ENCODE results near the gene ARL1.
A peak's percentile ranks its signal among the peaks of the same experiment; 100 is the strongest.
"Not testable (repeated sequence)": the region's sequence is repeated elsewhere in the genome, so short reads cannot be mapped to it uniquely, and the experiment has no call there.

Gene ARL1

DNA sequence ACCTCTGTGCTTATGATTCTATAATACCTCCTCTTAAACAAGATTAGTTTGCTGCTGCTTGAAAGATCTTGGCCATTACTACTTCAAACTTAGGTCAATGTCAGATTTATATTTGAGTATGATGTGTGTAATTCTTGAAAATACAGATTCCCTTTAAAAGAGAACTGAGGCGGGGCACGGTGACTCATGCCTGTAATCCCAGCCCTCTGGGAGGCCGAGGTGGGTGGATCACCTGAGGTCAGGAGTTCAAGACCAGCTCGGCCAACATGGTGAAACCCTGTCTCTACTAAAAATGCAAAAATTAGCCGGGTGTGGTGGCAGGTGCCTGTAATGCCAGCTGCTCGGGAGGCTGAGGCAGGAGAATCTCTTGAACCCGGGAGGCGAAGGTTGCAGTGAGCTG, 2.6 kb upstream of the ARL1 start:
- not testable (repeated sequence) for H3K27me3 ChIP-seq (ENCODE audit: control insufficient read depth, insufficient read depth, low read length); H3K9me3 ChIP-seq (ENCODE audit: control insufficient read depth, insufficient read depth, low read length); H3K4me3 ChIP-seq (ENCODE audit: low read depth, low read length); H3K4me1 ChIP-seq (ENCODE audit: control insufficient read depth, insufficient read depth, low read length); H3K9ac ChIP-seq (ENCODE audit: low read depth, low read length); H3K36me3 ChIP-seq (ENCODE audit: control insufficient read depth, insufficient read depth, low read length); H3K27ac ChIP-seq (ENCODE audit: low read depth, low read length)

DNA sequence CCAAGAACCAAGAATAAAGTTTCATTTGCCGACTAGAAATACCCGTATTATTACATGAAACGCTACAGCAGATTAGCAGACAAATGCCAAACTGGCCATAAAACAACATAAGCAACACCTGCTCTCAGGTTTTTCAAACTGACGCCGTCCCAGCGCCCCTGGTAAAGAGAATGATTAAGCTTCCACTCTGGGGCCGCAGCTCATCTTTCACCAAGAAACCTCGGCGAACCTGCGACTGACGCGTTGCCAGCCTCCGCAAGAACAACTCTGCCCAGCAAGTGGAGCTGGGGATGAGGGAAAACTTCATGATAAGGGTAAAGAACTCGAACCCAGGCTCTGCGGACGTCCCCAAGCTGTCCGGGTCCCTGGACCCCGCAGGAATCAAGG, 530 bp downstream of the ARL1 start:
- 0 out of 2 replicates have a peak, but pooled peaks cover 4% of the 10 kb centered on the region for H3K4me1 ChIP-seq (ENCODE audit: control insufficient read depth, insufficient read depth, low read length)
- peak overlapping the region; percentile 98 for H3K4me3 ChIP-seq (ENCODE audit: low read depth, low read length)
- peaks cover 10% of the 10 kb centered on the region; the same call in 1 of the 2 replicates for H3K36me3 ChIP-seq (ENCODE audit: control insufficient read depth, insufficient read depth, low read length)
- peak overlapping the region; percentile 89 for H3K27ac ChIP-seq (ENCODE audit: low read depth, low read length)
- no peaks in the 10 kb centered on the region for H3K9me3 ChIP-seq (ENCODE audit: control insufficient read depth, insufficient read depth, low read length)
- no peaks in the 10 kb centered on the region for H3K27me3 ChIP-seq (ENCODE audit: control insufficient read depth, insufficient read depth, low read length)
- peak overlapping the region; percentile 94 for H3K9ac ChIP-seq (ENCODE audit: low read depth, low read length)

DNA sequence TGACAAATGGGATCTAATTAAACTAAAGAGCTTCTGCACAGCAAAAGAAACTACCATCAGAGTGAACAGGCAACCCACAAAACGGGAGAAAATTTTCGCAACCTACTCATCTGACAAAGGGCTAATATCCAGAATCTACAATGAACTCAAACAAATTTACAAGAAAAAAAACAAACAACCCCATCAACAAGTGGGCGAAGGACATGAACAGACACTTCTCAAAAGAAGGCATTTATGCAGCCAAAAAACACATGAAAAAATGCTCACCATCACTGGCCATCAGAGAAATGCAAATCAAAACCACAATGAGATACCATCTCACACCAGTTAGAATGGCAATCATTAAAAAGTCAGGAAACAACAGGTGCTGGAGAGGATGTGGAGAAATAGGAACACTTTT, 16.4 kb downstream of the ARL1 start:
- H3K4me3 ChIP-seq (ENCODE audit: low read depth, low read length); H3K27ac ChIP-seq (ENCODE audit: low read depth, low read length); H3K27me3 ChIP-seq (ENCODE audit: control insufficient read depth, insufficient read depth, low read length); H3K9ac ChIP-seq (ENCODE audit: low read depth, low read length); H3K4me1 ChIP-seq (ENCODE audit: control insufficient read depth, insufficient read depth, low read length); H3K9me3 ChIP-seq (ENCODE audit: control insufficient read depth, insufficient read depth, low read length): not testable (repeated sequence)
- H3K36me3 ChIP-seq (ENCODE audit: control insufficient read depth, insufficient read depth, low read length): peaks cover 54% of the 10 kb centered on the region

DNA sequence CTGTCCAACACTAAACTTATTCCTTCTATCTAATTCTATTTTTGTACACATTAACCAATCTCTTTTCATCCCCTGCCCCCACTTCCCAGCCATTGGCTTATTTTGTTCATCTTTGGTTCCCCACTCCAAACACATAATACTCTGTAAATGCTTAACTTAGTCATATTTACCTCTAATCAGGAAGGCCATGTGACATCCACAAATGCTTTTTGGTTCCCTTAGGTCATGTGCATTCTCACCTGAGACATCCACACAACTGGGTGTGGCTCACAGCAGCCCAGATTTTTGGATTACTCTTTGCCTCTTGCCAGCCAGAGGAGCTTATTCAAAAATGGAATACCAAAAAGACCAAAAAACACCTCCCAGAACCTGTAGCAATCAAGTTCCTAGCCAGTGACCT, 28.4 kb downstream of the ARL1 start:
- no peaks in the 10 kb centered on the region for H3K27me3 ChIP-seq (ENCODE audit: control insufficient read depth, insufficient read depth, low read length)
- H3K36me3 ChIP-seq (ENCODE audit: control insufficient read depth, insufficient read depth, low read length): peaks cover 97% of the 10 kb centered on the region

DNA sequence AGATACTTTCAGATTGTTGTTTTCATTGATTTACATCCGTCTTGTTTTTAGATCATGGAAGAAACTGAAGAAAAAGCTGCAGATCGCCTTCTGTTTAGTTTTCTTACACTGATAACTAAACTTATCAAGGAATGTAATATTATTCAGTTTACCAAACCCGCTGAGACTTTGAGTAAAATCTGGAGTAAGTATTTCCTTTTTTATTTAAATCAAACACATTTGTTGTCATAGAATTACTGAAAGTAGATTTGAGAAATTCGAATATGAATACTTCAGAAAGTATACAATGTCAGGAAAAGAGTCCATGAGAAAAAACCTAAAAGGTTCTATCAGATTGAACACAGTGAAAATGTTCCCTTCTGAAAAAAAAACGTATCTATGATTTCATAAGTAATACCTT, 32.0 kb downstream of the ARL1 start:
- Histone ChIP-seq H3K36me3 (ENCODE audit: control insufficient read depth, insufficient read depth, low read length) (peaks cover 90% of the 10 kb centered on the region), H3K9me3 (ENCODE audit: control insufficient read depth, insufficient read depth, low read length) (no peaks in the 10 kb centered on the region), H3K4me1 (ENCODE audit: control insufficient read depth, insufficient read depth, low read length) (no peaks in the 10 kb centered on the region), H3K27ac (ENCODE audit: low read depth, low read length) (no peak overlapping the region), H3K27me3 (ENCODE audit: control insufficient read depth, insufficient read depth, low read length) (no peaks in the 10 kb centered on the region), H3K4me3 (ENCODE audit: low read depth, low read length) (no peak overlapping the region), H3K9ac (ENCODE audit: low read depth, low read length) (no peak overlapping the region)

More for the DNA sequence above, 28.4 kb downstream of the ARL1 start:
- no peak overlapping the region for H3K27ac ChIP-seq (ENCODE audit: low read depth, low read length)
- H3K4me3 ChIP-seq (ENCODE audit: low read depth, low read length): no peak overlapping the region
- no peak overlapping the region for H3K9ac ChIP-seq (ENCODE audit: low read depth, low read length)
- H3K9me3 ChIP-seq (ENCODE audit: control insufficient read depth, insufficient read depth, low read length): no peaks in the 10 kb centered on the region
- no peaks in the 10 kb centered on the region for H3K4me1 ChIP-seq (ENCODE audit: control insufficient read depth, insufficient read depth, low read length)

DNA sequence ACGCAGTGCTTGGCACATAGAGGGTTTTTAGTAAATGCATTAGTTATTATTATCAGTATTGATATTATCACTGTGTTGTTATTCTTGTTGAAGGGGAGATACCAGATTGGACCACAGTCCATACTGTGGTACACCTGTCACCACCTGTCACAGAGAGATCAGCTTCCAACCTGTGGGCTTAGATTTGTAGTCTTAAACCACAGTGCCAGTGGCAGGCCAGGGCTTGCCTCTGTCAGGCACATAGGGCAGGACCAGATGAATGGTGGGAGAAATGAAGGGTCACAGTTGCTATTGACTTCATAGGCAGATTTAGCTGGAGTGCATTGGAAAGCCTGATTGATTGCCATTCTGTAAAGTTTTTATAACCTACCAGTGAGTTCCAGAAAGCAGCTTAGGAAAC, 35.1 kb downstream of the ARL1 start:
- peaks cover 91% of the 10 kb centered on the region for H3K36me3 ChIP-seq (ENCODE audit: control insufficient read depth, insufficient read depth, low read length)
- H3K27ac ChIP-seq (ENCODE audit: low read depth, low read length): no peak overlapping the region
- H3K4me1 ChIP-seq (ENCODE audit: control insufficient read depth, insufficient read depth, low read length): no peaks in the 10 kb centered on the region
- no peak overlapping the region for H3K9ac ChIP-seq (ENCODE audit: low read depth, low read length)
- no peaks in the 10 kb centered on the region for H3K9me3 ChIP-seq (ENCODE audit: control insufficient read depth, insufficient read depth, low read length)
- no peak overlapping the region for H3K4me3 ChIP-seq (ENCODE audit: low read depth, low read length)
- H3K27me3 ChIP-seq (ENCODE audit: control insufficient read depth, insufficient read depth, low read length): no peaks in the 10 kb centered on the region

DNA sequence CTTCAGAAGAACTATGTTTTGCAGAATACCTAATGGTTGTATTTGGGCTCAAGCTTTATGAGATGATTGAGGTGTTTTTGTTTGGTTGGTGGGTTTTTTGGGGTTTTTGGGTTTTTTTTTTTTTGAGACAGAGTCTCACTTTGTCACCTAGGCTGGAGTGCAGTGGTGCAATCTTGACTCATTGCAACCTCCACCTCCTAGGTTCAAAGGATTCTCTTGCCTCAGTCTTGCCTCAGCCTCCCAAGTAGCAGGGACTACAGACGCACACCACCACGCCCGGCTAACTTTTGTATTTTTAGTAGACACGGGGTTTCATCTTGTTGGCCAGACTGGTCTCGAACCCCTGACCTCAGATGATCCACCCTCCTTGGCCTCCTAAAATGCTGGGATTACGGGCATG, 39.6 kb downstream of the ARL1 start:
- no peak overlapping the region for H3K4me3 ChIP-seq (ENCODE audit: low read depth, low read length)
- no peak overlapping the region for H3K9ac ChIP-seq (ENCODE audit: low read depth, low read length)
- peaks cover 97% of the 10 kb centered on the region for H3K36me3 ChIP-seq (ENCODE audit: control insufficient read depth, insufficient read depth, low read length)
- H3K4me1 ChIP-seq (ENCODE audit: control insufficient read depth, insufficient read depth, low read length): no peaks in the 10 kb centered on the region
- H3K9me3 ChIP-seq (ENCODE audit: control insufficient read depth, insufficient read depth, low read length): no peaks in the 10 kb centered on the region
- no peak overlapping the region for H3K27ac ChIP-seq (ENCODE audit: low read depth, low read length)
- no peaks in the 10 kb centered on the region for H3K27me3 ChIP-seq (ENCODE audit: control insufficient read depth, insufficient read depth, low read length)

DNA sequence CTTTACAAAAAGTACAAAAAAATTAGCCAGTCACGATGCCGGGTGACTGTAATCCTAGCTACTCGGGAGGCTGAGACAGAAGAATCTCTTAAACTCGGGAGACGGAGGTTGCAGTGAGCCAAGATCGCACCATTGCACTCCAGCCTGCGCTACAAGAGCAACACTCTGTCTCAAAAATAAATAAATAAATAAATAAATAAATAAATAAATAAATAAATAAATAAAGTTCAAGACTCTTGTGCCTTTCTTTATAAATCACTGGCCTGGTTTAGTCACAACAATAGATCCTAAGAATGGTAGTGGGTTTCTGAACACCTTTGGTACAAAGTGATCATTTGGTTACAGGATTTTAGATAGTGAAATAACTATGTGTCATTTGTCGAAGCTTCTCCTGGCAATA, 46.1 kb downstream of the ARL1 start:
- H3K4me3 ChIP-seq (ENCODE audit: low read depth, low read length): no peak overlapping the region
- H3K4me1 ChIP-seq (ENCODE audit: control insufficient read depth, insufficient read depth, low read length): no peaks in the 10 kb centered on the region
- no peaks in the 10 kb centered on the region for H3K9me3 ChIP-seq (ENCODE audit: control insufficient read depth, insufficient read depth, low read length)
- no peaks in the 10 kb centered on the region for H3K27me3 ChIP-seq (ENCODE audit: control insufficient read depth, insufficient read depth, low read length)
- H3K9ac ChIP-seq (ENCODE audit: low read depth, low read length): no peak overlapping the region
- H3K36me3 ChIP-seq (ENCODE audit: control insufficient read depth, insufficient read depth, low read length): peaks cover 96% of the 10 kb centered on the region
- H3K27ac ChIP-seq (ENCODE audit: low read depth, low read length): no peak overlapping the region

DNA sequence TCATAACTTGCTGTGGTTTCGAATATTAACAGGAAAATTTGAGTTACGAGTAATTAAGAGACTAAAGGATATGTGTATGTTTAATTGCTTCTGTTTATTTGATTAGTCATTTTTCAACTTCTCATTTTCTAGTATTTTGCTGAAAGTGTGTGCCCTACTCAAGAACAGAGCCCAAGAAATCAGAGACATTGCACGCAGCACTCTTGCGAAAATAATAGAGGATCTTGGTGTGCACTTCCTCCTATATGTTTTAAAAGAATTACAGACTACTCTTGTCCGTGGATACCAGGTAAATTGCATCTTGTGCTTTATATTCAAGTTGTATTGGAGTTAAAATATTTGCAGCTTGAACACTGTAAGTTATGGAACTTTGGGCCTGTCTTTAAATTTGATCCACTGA, 50.8 kb downstream of the ARL1 start:
- no peaks in the 10 kb centered on the region for H3K4me1 ChIP-seq (ENCODE audit: control insufficient read depth, insufficient read depth, low read length)
- H3K4me3 ChIP-seq (ENCODE audit: low read depth, low read length): no peak overlapping the region
- peaks cover 90% of the 10 kb centered on the region for H3K36me3 ChIP-seq (ENCODE audit: control insufficient read depth, insufficient read depth, low read length)
- H3K9me3 ChIP-seq (ENCODE audit: control insufficient read depth, insufficient read depth, low read length): no peaks in the 10 kb centered on the region
- no peak overlapping the region for H3K9ac ChIP-seq (ENCODE audit: low read depth, low read length)
- no peak overlapping the region for H3K27ac ChIP-seq (ENCODE audit: low read depth, low read length)
- no peaks in the 10 kb centered on the region for H3K27me3 ChIP-seq (ENCODE audit: control insufficient read depth, insufficient read depth, low read length)

DNA sequence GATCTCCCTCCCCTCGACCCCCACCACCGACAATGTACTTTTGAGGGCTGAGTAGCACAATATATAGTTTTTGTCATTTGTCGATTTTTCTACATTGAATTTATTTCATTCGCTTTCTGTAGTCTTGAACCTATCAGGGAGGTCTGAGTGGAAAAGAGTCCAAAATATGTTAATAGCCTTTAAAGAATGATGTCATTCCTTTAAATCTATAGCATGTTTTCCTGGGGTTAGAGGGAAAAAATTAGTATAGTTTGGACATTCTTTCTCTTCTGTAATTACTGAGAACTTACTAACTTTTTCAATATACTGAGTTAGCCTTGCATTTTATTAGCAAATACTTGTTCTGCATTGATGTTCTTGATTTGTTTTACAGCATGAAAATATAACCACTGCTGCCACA, 55.9 kb downstream of the ARL1 start:
- Histone ChIP-seq H3K4me1 (ENCODE audit: control insufficient read depth, insufficient read depth, low read length) (no peaks in the 10 kb centered on the region), H3K27ac (ENCODE audit: low read depth, low read length) (no peak overlapping the region), H3K9ac (ENCODE audit: low read depth, low read length) (no peak overlapping the region), H3K27me3 (ENCODE audit: control insufficient read depth, insufficient read depth, low read length) (no peaks in the 10 kb centered on the region), H3K36me3 (ENCODE audit: control insufficient read depth, insufficient read depth, low read length) (peaks cover 93% of the 10 kb centered on the region), H3K4me3 (ENCODE audit: low read depth, low read length) (no peak overlapping the region), H3K9me3 (ENCODE audit: control insufficient read depth, insufficient read depth, low read length) (no peaks in the 10 kb centered on the region)

DNA sequence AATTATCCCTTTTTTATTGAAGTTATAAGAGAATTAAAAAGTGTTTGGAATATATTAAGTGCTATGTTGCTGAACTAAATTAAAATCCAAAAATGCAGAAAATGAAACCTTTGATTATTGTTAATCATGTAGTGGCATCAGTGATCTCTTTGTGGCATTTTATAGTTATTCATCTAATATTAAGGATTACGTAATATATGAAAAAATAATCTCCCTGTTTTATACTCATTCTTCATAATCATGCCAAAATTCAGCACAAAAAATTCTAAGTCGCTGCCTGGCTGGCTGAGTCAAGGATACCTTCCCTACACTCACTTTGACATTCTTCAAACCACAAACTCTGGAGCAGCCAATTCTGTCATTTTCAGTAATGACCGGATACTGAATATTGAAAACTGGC, 63.7 kb downstream of the ARL1 start:
- Histone ChIP-seq H3K9me3 (ENCODE audit: control insufficient read depth, insufficient read depth, low read length) (no peaks in the 10 kb centered on the region), H3K4me1 (ENCODE audit: control insufficient read depth, insufficient read depth, low read length) (no peaks in the 10 kb centered on the region), H3K36me3 (ENCODE audit: control insufficient read depth, insufficient read depth, low read length) (peaks cover 95% of the 10 kb centered on the region), H3K9ac (ENCODE audit: low read depth, low read length) (no peak overlapping the region), H3K27ac (ENCODE audit: low read depth, low read length) (no peak overlapping the region), H3K4me3 (ENCODE audit: low read depth, low read length) (no peak overlapping the region), H3K27me3 (ENCODE audit: control insufficient read depth, insufficient read depth, low read length) (no peaks in the 10 kb centered on the region)
